Liver (tissue), 9 donors: Measurements from ENCODE around the gene ALK. TPM values are rescaled to one million over a fixed set of nuclear protein-coding genes. Genes with fewer than 3 reads are reported as not detected.

ENCODE experiments used
- DNase-seq: peaks from one replicate; pipeline ENCODE4 v3.0.0-alpha.2; 2017; ENCODE audit warnings: low spot score
- H3K27ac ChIP-seq, 2 donors: one replicate each; pipeline ENCODE4 v1.7.0; 2013; ENCODE audit warnings: inconsistent platforms in 2 of 2, low read length in 2 of 2, control low read depth in 1 of 2, low read depth in 1 of 2, mild to moderate bottlenecking in 1 of 2
- H3K27me3 ChIP-seq, 4 donors: one replicate each; pipeline versions ENCODE4 v1.6.1 to v1.7.0; 2013; ENCODE audit warnings: low read length in 3 of 4, inconsistent platforms in 1 of 4, mild to moderate bottlenecking in 1 of 4, moderate library complexity in 1 of 4; ENCODE audit not compliant: control insufficient read depth in 4 of 4, insufficient read depth in 4 of 4
- H3K36me3 ChIP-seq, 4 donors: one replicate each; pipeline versions ENCODE4 v1.6.1 to v1.7.0; 2013; ENCODE audit warnings: low read length in 3 of 4, mild to moderate bottlenecking in 3 of 4, low read depth in 1 of 4, moderate library complexity in 1 of 4; ENCODE audit not compliant: control insufficient read depth in 4 of 4, insufficient read depth in 3 of 4
- H3K4me1 ChIP-seq, 4 donors: one replicate each; pipeline versions ENCODE4 v1.6.1 to v1.7.0; 2013; ENCODE audit warnings: low read length in 3 of 4, mild to moderate bottlenecking in 3 of 4, moderate library complexity in 1 of 4; ENCODE audit not compliant: control insufficient read depth in 4 of 4, insufficient read depth in 4 of 4
- H3K4me3 ChIP-seq, 3 donors: one replicate each; pipeline versions ENCODE4 v1.6.1 to v1.7.0; 2013; ENCODE audit warnings: low read length in 3 of 3, control low read depth in 1 of 3, low read depth in 1 of 3, mild to moderate bottlenecking in 1 of 3
- H3K9ac ChIP-seq, 2 donors: one replicate each; pipeline ENCODE4 v1.7.0; 2013; ENCODE audit warnings: low read length in 2 of 2, mild to moderate bottlenecking in 2 of 2, moderate library complexity in 2 of 2, control low read depth in 1 of 2, low read depth in 1 of 2
- H3K9me3 ChIP-seq, 4 donors: one replicate each; pipeline versions ENCODE4 v1.6.1 to v1.7.0; 2013; ENCODE audit warnings: low read length in 3 of 4; ENCODE audit not compliant: control insufficient read depth in 4 of 4
- EGR1 ChIP-seq, 2 donors: IDR thresholded peaks; 2 replicates each; pipeline ENCODE4 v1.6.1; 2016 to 2018; ENCODE audit warnings: antibody characterized with exemption in 2 of 2, low read depth in 2 of 2
- FOXA1 ChIP-seq: IDR thresholded peaks from 2 replicates; pipeline ENCODE4 v1.6.1; 2016; ENCODE audit warnings: antibody characterized with exemption
- FOXA2 ChIP-seq: IDR thresholded peaks from 2 replicates; pipeline ENCODE4 v1.6.1; 2016; ENCODE audit warnings: antibody characterized with exemption
- GABPA ChIP-seq, 2 donors: IDR thresholded peaks in 1 of 2; conservative IDR thresholded peaks in 1 of 2; 2 replicates each; pipeline ENCODE4 v1.6.1; 2016; ENCODE audit warnings: antibody characterized with exemption in 2 of 2, mild to moderate bottlenecking in 1 of 2, moderate library complexity in 1 of 2
- HNF4A ChIP-seq, 2 donors: conservative IDR thresholded peaks; 2 replicates each; pipeline ENCODE4 v1.6.1; 2016; ENCODE audit warnings: antibody characterized with exemption in 2 of 2, mild to moderate bottlenecking in 2 of 2
- HNF4G ChIP-seq: IDR thresholded peaks from 2 replicates; pipeline ENCODE4 v1.6.1; 2016; ENCODE audit warnings: antibody characterized with exemption
- JUND ChIP-seq, 2 donors: IDR thresholded peaks; 2 replicates each; pipeline ENCODE4 v1.6.1; 2016; ENCODE audit warnings: antibody characterized with exemption in 2 of 2
- NR2F2 ChIP-seq: IDR thresholded peaks from 2 replicates; pipeline ENCODE4 v1.6.1; 2016; ENCODE audit warnings: antibody characterized with exemption
- RAD21 ChIP-seq, 2 donors: IDR thresholded peaks; 2 replicates each; pipeline ENCODE4 v1.6.1; 2016; ENCODE audit warnings: antibody characterized with exemption in 2 of 2, mild to moderate bottlenecking in 2 of 2
- RXRA ChIP-seq, 2 donors: IDR thresholded peaks; 2 replicates each; pipeline ENCODE4 v1.6.1; 2017 to 2018; ENCODE audit warnings: antibody characterized with exemption in 2 of 2, mild to moderate bottlenecking in 1 of 2
- SP1 ChIP-seq: IDR thresholded peaks from 2 replicates; pipeline ENCODE4 v1.6.1; 2018; ENCODE audit warnings: antibody characterized with exemption, mild to moderate bottlenecking
- TAF1 ChIP-seq: conservative IDR thresholded peaks from 2 replicates; pipeline ENCODE4 v1.6.1; 2016; ENCODE audit warnings: antibody characterized with exemption, mild to moderate bottlenecking
- YY1 ChIP-seq: IDR thresholded peaks from 2 replicates; pipeline ENCODE4 v1.6.1; 2016; ENCODE audit warnings: antibody characterized with exemption, mild to moderate bottlenecking
- WGBS: extraction: QIAGEN DNeasy Blood & Tissue Kit; methylation state at CpG from one replicate; pipeline ENCODE4 v1.1.7; 2013; 5-methylcytosine and 5-hydroxymethylcytosine counted together
- polyA plus RNA-seq, 2 donors: library from polyadenylated mRNA; stranded (reverse) in 1 of 2; unstranded in 1 of 2; fragments of 200-250 nt in 1 of 2; fragments of >200 nt in 1 of 2; fragmentation: Nextera tagmentation in 1 of 2; extraction: Ambion mirVana in 1 of 2; gene quantifications; one replicate each; pipeline versions ENCODE4 v1.2.1 to v1.2.3, GENCODE V29; 2013 to 2015
- total RNA-seq, 2 donors: library from RNA; depleted of rRNA; stranded (reverse); fragments of >200 nt; gene quantifications; one replicate each; pipeline ENCODE4 v1.2.3, GENCODE V29; 2014
- TF ChIP-seq, protein P1 (sequence below): IDR thresholded peaks from 2 replicates; pipeline ENCODE4 v1.6.1; 2016; ENCODE audit warnings: antibody characterized with exemption
- TF ChIP-seq, protein P2 (sequence below): fragments of 150-350 bp; IDR thresholded peaks from 2 replicates; pipeline ENCODE4 v1.5.1; 2017; ENCODE audit warnings: improper control_type of control experiment, low read depth, low read length; ENCODE audit not compliant: missing input control
- TF ChIP-seq, protein P3 (sequence below): IDR thresholded peaks from 2 replicates; pipeline ENCODE4 v1.6.1; 2016; ENCODE audit warnings: antibody characterized with exemption
- TF ChIP-seq, protein P4 (sequence below): IDR thresholded peaks from 2 replicates; pipeline ENCODE4 v1.6.1; 2016; ENCODE audit warnings: antibody characterized with exemption
- TF ChIP-seq, protein P5 (sequence below): IDR thresholded peaks from 2 replicates; pipeline ENCODE4 v1.6.1; 2016; ENCODE audit warnings: antibody characterized with exemption, mild to moderate bottlenecking
- donor health status: healthy.
- donor health status: healthy.
- donor health status: healthy.
- donor health status: healthy.
- donor health status: healthy.

Gene ALK
- total and polyA plus RNA-seq, 4 donors = under 0.01 TPM; not detected in 3

DNA sequence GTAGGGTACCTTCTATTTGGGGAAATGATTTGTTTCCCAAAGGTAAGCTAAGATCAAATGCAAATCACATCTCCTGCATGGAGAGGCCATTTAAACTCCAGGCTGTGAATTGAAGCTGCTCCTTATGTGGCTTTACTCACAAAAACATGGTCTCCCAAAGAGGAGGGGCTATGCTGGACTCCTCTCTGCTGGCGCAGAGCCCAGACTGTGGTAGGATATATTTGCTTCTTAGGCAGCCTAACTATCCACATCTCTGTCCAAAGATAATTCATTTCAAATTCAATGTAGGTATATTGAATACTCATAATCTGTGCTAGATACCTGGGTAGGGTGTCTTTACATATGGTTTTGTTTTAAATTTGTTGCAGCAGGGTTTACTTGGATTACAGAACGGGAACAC is 358.5 kb downstream of the ALK start (continued):
- TF ChIP-seq HNF4A (conservative IDR thresholded peaks at IDR 0.05) = no peak
- TF ChIP-seq RXRA (IDR thresholded peaks at IDR 0.05) = no peak
- TF ChIP-seq, protein P1, sequence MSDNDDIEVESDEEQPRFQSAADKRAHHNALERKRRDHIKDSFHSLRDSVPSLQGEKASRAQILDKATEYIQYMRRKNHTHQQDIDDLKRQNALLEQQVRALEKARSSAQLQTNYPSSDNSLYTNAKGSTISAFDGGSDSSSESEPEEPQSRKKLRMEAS = no peak

DNA sequence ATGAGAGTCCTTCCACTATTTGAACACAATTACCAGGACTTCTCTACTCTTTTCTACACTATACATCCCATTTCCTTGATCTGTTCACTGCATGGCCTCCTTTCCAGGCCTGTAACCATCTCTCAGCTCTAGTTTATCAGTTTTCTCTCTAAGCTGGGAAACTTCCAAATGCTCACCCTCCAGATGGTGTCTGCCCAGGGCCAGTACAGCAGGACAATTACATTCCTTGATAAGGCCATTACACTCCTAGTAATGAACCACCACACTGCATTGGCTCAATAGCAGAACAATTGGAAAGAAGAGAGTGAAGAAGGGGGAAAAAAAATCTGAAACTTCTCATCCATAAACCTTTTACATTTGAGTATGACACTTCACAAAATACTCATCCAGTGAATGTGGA is 359.1 kb downstream of the ALK start:
- H3K9ac ChIP-seq = no peak overlapping the region
- H3K4me1 ChIP-seq = peaks cover 0 to 15% (median 3%) of the 10 kb centered on the region in 4 donors
- TF ChIP-seq HNF4G = no peak
- TF ChIP-seq HNF4A (conservative IDR thresholded peaks at IDR 0.05) = no peak
- TF ChIP-seq, protein P2, sequence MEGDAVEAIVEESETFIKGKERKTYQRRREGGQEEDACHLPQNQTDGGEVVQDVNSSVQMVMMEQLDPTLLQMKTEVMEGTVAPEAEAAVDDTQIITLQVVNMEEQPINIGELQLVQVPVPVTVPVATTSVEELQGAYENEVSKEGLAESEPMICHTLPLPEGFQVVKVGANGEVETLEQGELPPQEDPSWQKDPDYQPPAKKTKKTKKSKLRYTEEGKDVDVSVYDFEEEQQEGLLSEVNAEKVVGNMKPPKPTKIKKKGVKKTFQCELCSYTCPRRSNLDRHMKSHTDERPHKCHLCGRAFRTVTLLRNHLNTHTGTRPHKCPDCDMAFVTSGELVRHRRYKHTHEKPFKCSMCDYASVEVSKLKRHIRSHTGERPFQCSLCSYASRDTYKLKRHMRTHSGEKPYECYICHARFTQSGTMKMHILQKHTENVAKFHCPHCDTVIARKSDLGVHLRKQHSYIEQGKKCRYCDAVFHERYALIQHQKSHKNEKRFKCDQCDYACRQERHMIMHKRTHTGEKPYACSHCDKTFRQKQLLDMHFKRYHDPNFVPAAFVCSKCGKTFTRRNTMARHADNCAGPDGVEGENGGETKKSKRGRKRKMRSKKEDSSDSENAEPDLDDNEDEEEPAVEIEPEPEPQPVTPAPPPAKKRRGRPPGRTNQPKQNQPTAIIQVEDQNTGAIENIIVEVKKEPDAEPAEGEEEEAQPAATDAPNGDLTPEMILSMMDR = no peak
- no peak for TF ChIP-seq EGR1 (IDR thresholded peaks at IDR 0.05; ENCODE audit: low read depth in 2 of 2)
- TF ChIP-seq, protein P3, sequence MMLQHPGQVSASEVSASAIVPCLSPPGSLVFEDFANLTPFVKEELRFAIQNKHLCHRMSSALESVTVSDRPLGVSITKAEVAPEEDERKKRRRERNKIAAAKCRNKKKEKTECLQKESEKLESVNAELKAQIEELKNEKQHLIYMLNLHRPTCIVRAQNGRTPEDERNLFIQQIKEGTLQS = no peak
- no peak for TF ChIP-seq YY1
- TF ChIP-seq, protein P4, sequence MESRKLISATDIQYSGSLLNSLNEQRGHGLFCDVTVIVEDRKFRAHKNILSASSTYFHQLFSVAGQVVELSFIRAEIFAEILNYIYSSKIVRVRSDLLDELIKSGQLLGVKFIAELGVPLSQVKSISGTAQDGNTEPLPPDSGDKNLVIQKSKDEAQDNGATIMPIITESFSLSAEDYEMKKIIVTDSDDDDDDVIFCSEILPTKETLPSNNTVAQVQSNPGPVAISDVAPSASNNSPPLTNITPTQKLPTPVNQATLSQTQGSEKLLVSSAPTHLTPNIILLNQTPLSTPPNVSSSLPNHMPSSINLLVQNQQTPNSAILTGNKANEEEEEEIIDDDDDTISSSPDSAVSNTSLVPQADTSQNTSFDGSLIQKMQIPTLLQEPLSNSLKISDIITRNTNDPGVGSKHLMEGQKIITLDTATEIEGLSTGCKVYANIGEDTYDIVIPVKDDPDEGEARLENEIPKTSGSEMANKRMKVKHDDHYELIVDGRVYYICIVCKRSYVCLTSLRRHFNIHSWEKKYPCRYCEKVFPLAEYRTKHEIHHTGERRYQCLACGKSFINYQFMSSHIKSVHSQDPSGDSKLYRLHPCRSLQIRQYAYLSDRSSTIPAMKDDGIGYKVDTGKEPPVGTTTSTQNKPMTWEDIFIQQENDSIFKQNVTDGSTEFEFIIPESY = no peak
- TF ChIP-seq FOXA1 = no peak
- TF ChIP-seq, protein P1 = no peak
- no peak for TF ChIP-seq NR2F2
- TF ChIP-seq RAD21 (IDR thresholded peaks at IDR 0.05) = no peak
- TF ChIP-seq FOXA2 = no peak
- no peak for TF ChIP-seq TAF1
- DNase-seq = no peak
- H3K4me3 ChIP-seq = no peak overlapping the region
- no peaks in the 10 kb centered on the region for H3K27me3 ChIP-seq
- no peaks in the 10 kb centered on the region for H3K9me3 ChIP-seq
- H3K27ac ChIP-seq = no peak overlapping the region
- no peaks in the 10 kb centered on the region for H3K36me3 ChIP-seq

DNA sequence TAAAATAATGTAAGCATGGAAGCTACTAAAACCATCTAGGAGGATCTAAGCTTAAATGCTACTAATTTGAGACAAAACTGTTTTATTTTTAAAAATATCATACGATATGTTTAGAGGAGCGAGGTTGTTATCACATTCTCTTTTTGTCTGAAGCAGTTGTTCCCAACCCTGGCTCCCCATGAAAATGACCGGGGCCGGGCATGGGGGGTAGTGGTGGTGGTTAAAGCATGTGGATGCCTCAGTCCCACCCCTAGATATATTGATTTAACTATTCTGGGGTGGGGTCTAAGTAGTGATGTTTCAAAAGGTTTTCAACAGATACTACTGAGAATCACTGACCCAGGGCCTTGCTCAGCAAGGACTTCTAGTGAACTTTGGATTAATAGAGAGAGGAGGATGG is 359.8 kb downstream of the ALK start:
- no peak for TF ChIP-seq FOXA2
- TF ChIP-seq, protein P5, sequence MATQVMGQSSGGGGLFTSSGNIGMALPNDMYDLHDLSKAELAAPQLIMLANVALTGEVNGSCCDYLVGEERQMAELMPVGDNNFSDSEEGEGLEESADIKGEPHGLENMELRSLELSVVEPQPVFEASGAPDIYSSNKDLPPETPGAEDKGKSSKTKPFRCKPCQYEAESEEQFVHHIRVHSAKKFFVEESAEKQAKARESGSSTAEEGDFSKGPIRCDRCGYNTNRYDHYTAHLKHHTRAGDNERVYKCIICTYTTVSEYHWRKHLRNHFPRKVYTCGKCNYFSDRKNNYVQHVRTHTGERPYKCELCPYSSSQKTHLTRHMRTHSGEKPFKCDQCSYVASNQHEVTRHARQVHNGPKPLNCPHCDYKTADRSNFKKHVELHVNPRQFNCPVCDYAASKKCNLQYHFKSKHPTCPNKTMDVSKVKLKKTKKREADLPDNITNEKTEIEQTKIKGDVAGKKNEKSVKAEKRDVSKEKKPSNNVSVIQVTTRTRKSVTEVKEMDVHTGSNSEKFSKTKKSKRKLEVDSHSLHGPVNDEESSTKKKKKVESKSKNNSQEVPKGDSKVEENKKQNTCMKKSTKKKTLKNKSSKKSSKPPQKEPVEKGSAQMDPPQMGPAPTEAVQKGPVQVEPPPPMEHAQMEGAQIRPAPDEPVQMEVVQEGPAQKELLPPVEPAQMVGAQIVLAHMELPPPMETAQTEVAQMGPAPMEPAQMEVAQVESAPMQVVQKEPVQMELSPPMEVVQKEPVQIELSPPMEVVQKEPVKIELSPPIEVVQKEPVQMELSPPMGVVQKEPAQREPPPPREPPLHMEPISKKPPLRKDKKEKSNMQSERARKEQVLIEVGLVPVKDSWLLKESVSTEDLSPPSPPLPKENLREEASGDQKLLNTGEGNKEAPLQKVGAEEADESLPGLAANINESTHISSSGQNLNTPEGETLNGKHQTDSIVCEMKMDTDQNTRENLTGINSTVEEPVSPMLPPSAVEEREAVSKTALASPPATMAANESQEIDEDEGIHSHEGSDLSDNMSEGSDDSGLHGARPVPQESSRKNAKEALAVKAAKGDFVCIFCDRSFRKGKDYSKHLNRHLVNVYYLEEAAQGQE = no peak
- no peak for TF ChIP-seq EGR1 (IDR thresholded peaks at IDR 0.05; ENCODE audit: low read depth in 2 of 2)
- no peak for TF ChIP-seq JUND (IDR thresholded peaks at IDR 0.05)
- no peak for TF ChIP-seq FOXA1
- no peak for TF ChIP-seq SP1
- TF ChIP-seq GABPA (IDR thresholded peaks at IDR 0.05 in 1 of 2, conservative IDR thresholded peaks at IDR 0.05 in 1 of 2) = no peak
- TF ChIP-seq, protein P3 = no peak
- TF ChIP-seq RAD21 (IDR thresholded peaks at IDR 0.05) = no peak
- 96% methylated on average over 4 of the region's 4 CpGs for WGBS
- H3K27me3 ChIP-seq = no peaks in the 10 kb centered on the region
- peaks cover 0 to 17% (median 3%) of the 10 kb centered on the region in 4 donors for H3K4me1 ChIP-seq
- no peaks in the 10 kb centered on the region for H3K36me3 ChIP-seq
- no peaks in the 10 kb centered on the region for H3K9me3 ChIP-seq
- DNase-seq = no peak
- H3K27ac ChIP-seq = no peak overlapping the region
- H3K4me3 ChIP-seq = no peak overlapping the region
- no peak overlapping the region for H3K9ac ChIP-seq
